PC-9 (cell line): ENCODE data around the gene PGP. TPM values are rescaled to one million over a fixed set of nuclear protein-coding genes. Genes with fewer than 3 reads are reported as not detected.

ENCODE experiments used
- BruUV-seq: library from RNA; stranded (reverse); fragments of 400-500 nt; replicated peaks from 2 replicates; lab custom pipeline; 2021; lab: Mats Ljungman, UMichigan
- CTCF ChIA-PET: fragments of 300-600 bp; sonication (Branson Sonifier 250); formaldehyde crosslinking; loops from one replicate; lab custom pipeline; 2022; ENCODE audit warnings: antibody characterized with exemption; lab: Charles Lee
- POLR2A ChIA-PET: fragments of 300-600 bp; sonication (Branson Sonifier 250); formaldehyde crosslinking; loops from one replicate; lab custom pipeline; 2022; ENCODE audit warnings: antibody characterized with exemption; ENCODE audit not compliant: unreplicated experiment; lab: Charles Lee
- DNase-seq, 2 experiments: peaks; one replicate each; pipeline versions ENCODE4 v3.0.0 to v3.0.0-alpha.2; 2015 to 2022; ENCODE audit warnings: mixed read lengths in 1 of 2
- H2AFZ ChIP-seq: fragments of 200-600 bp; sonication (generic); 2 replicates; pipeline ENCODE4 v1.8.1; 2017; ENCODE audit warnings: antibody characterized with exemption
- H3F3A ChIP-seq: fragments of 200-600 bp; sonication (generic); 2 replicates; pipeline ENCODE4 v1.8.1; 2017; ENCODE audit warnings: antibody characterized with exemption, mild to moderate bottlenecking, low read depth; ENCODE audit not compliant: insufficient read depth
- H3K27ac ChIP-seq: fragments of 200-600 bp; sonication (generic); 2 replicates; pipeline ENCODE4 v1.6.1; 2016; ENCODE audit warnings: mixed run types
- H3K27me3 ChIP-seq: fragments of 200-600 bp; sonication (generic); 2 replicates; pipeline ENCODE4 v1.6.1; 2016; ENCODE audit warnings: low read depth, mixed run types; ENCODE audit not compliant: insufficient read depth
- H3K36me3 ChIP-seq: fragments of 200-600 bp; sonication (generic); 2 replicates; pipeline ENCODE4 v1.6.1; 2016; ENCODE audit warnings: low read depth, mixed run types
- H3K4me1 ChIP-seq: fragments of 200-600 bp; sonication (generic); replicated peaks from 2 replicates; pipeline ENCODE4 v1.6.1; 2016; ENCODE audit warnings: mixed run types; ENCODE audit not compliant: insufficient read depth
- H3K4me2 ChIP-seq: fragments of 200-600 bp; sonication (generic); 2 replicates; pipeline ENCODE4 v1.6.1; 2017; ENCODE audit warnings: mixed run types
- H3K4me3 ChIP-seq: fragments of 200-600 bp; sonication (generic); 2 replicates; pipeline ENCODE4 v1.6.1; 2016; ENCODE audit warnings: mixed run types
- H3K79me2 ChIP-seq: fragments of 200-600 bp; sonication (generic); 2 replicates; pipeline ENCODE4 v1.6.1; 2017; ENCODE audit warnings: low read depth, mixed run types
- H3K9me2 ChIP-seq: fragments of 200-600 bp; sonication (generic); 2 replicates; pipeline ENCODE4 v1.8.1; 2017; ENCODE audit warnings: mild to moderate bottlenecking; ENCODE audit not compliant: insufficient read depth
- H3K9me3 ChIP-seq: fragments of 200-600 bp; sonication (generic); 2 replicates; pipeline ENCODE4 v1.8.1; 2016; ENCODE audit warnings: low read depth; ENCODE audit not compliant: insufficient read depth
- H4K20me1 ChIP-seq: fragments of 200-600 bp; sonication (generic); 2 replicates; pipeline ENCODE4 v1.8.1; 2017; ENCODE audit not compliant: insufficient read depth
- EZH2 ChIP-seq: fragments of 200-600 bp; sonication (generic); IDR thresholded peaks from 2 replicates; pipeline ENCODE4 v1.8.0; 2017; ENCODE audit warnings: antibody characterized with exemption, low read depth
- intact Hi-C: fragments of 100-400 bp; cut with micrococcal nuclease; formaldehyde crosslinking; loops from one replicate; pipeline ENCODE4 v1.10.0; 2022; ENCODE audit not compliant: unreplicated experiment
- total RNA-seq: library from RNA; stranded (reverse); gene quantifications from 2 replicates; pipeline ENCODE4 v1.2.3, GENCODE V29; 2021
- TF ChIP-seq, protein P1 (sequence below): fragments of 200-600 bp; sonication (generic); conservative IDR thresholded peaks from 2 replicates; pipeline ENCODE4 v1.6.1; 2017; ENCODE audit warnings: mixed run types, antibody characterized with exemption, mild to moderate bottlenecking, moderate library complexity

The PGP gene
- total RNA-seq, 1 experiment from 2014 or later = 23.4 TPM

GRCh38 chr16:2180461-2180860, 34.2 kb downstream of the PGP start:
- no peak for TF ChIP-seq EZH2
- TF ChIP-seq, protein P1, sequence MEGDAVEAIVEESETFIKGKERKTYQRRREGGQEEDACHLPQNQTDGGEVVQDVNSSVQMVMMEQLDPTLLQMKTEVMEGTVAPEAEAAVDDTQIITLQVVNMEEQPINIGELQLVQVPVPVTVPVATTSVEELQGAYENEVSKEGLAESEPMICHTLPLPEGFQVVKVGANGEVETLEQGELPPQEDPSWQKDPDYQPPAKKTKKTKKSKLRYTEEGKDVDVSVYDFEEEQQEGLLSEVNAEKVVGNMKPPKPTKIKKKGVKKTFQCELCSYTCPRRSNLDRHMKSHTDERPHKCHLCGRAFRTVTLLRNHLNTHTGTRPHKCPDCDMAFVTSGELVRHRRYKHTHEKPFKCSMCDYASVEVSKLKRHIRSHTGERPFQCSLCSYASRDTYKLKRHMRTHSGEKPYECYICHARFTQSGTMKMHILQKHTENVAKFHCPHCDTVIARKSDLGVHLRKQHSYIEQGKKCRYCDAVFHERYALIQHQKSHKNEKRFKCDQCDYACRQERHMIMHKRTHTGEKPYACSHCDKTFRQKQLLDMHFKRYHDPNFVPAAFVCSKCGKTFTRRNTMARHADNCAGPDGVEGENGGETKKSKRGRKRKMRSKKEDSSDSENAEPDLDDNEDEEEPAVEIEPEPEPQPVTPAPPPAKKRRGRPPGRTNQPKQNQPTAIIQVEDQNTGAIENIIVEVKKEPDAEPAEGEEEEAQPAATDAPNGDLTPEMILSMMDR = no peak
- H4K20me1 ChIP-seq = 0 out of 2 replicates have a peak, but pooled peaks cover 3% of the 10 kb centered on the region
- no peaks in the 10 kb centered on the region for H3K9me3 ChIP-seq
- H3K27ac ChIP-seq = no peak overlapping the region
- no peaks in the 10 kb centered on the region for H3K9me2 ChIP-seq
- POLR2A ChIA-PET = no interaction called here
- H3K4me3 ChIP-seq = no peak overlapping the region
- intact Hi-C loops = no loop called here
- H3K36me3 ChIP-seq = no peaks in the 10 kb centered on the region
- no peaks in the 10 kb centered on the region; the same call in 1 of the 2 replicates for H3F3A ChIP-seq
- no peaks in the 10 kb centered on the region for H3K4me1 ChIP-seq
- H3K79me2 ChIP-seq = no peaks in the 10 kb centered on the region
- no peak overlapping the region for H3K4me2 ChIP-seq
- no peaks in the 10 kb centered on the region for H3K27me3 ChIP-seq
- H2AFZ ChIP-seq = no peak overlapping the region
- CTCF ChIA-PET = no interaction called here
- no TSS peak for BruUV-seq
- DNase-seq = no peak

DNA sequence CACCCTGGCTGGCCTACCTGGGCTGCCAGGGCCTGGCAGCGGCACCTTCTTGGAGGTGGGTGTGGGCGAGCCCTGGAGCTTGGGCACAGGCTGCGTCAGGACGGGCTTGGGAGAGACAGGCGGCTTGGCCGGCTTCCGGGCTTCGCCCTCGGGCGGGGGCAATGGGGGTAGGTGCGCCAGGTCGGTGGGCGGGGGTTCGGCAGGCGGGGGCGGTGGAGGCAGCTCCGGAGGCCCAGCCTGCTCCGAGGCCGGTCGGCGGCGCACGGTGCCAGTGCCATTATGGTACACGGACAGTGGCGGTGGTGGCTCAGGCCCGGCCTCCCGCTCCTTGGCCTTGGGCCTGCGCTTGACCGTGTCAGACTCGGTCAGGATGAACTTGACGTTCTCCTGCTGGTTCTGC, 35.1 kb downstream of the PGP start:
- Histone ChIP-seq H3K4me3 (no peak overlapping the region), H3K4me1 (no peaks in the 10 kb centered on the region), H3K9me3 (no peaks in the 10 kb centered on the region), H3K9me2 (no peaks in the 10 kb centered on the region), H3K27me3 (no peaks in the 10 kb centered on the region), H4K20me1 (0 out of 2 replicates have a peak, but pooled peaks cover 5% of the 10 kb centered on the region), H3K79me2 (no peaks in the 10 kb centered on the region), H3K27ac (no peak overlapping the region), H2AFZ (no peak overlapping the region), H3F3A (no peaks in the 10 kb centered on the region; the same call in 1 of the 2 replicates), H3K4me2 (no peak overlapping the region), H3K36me3 (no peaks in the 10 kb centered on the region)
- no peak for TF ChIP-seq EZH2
- TF ChIP-seq, protein P1 = no peak
- intact Hi-C loops = no loop called here
- CTCF ChIA-PET = no interaction called here
- POLR2A ChIA-PET = no interaction called here
- BruUV-seq = no TSS peak
- DNase-seq = no peak

DNA sequence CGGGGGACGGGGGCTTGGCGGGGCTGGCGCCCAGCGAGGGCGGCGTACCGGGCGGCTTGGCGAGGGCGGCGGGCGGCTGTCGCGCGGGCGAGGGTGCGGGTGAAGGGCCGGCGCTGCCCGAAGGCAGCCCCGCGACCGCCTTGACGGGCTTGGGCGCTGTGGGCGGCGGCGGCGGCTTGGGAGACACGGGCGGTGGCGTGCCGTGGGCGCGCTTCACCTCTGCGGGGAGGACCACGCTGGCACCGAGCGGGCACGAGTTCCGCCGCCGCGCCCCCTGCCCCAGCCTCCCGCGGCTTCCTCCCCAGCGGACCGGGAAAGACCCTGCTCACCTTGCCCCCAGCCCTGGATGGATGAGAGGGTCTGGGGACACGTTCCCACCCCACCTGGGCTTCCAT, 35.5 kb downstream of the PGP start:
- Histone ChIP-seq H3K27ac (no peak overlapping the region), H2AFZ (no peak overlapping the region), H4K20me1 (0 out of 2 replicates have a peak, but pooled peaks cover 5% of the 10 kb centered on the region), H3K9me3 (no peaks in the 10 kb centered on the region), H3K27me3 (no peaks in the 10 kb centered on the region), H3K79me2 (no peaks in the 10 kb centered on the region), H3K9me2 (no peaks in the 10 kb centered on the region), H3K4me1 (no peaks in the 10 kb centered on the region), H3F3A (no peaks in the 10 kb centered on the region; the same call in 1 of the 2 replicates), H3K4me3 (no peak overlapping the region), H3K36me3 (no peaks in the 10 kb centered on the region), H3K4me2 (no peak overlapping the region)
- ChIA-PET POLR2A (no interaction called here), CTCF (no interaction called here)
- no TSS peak for BruUV-seq
- intact Hi-C loops = no loop called here
- DNase-seq = no peak
- TF ChIP-seq EZH2 = no peak
- TF ChIP-seq, protein P1 = no peak
